NK-92 (cell line): ENCODE results near the gene TLE1.
"Not testable (repeated sequence)": the region's sequence is repeated elsewhere in the genome, so short reads cannot be mapped to it uniquely, and the experiment has no call there.

Experiments
- DNase-seq: peaks from one replicate; lab custom pipeline; 2025; ENCODE audit not compliant: unreplicated experiment; lab: John Stamatoyannopoulos, UW

TLE1 gene

GRCh38 chr9:81601639-81602623 lies 87.4 kb downstream of the TLE1 start:
- no peak for DNase-seq

GRCh38 chr9:81600631-81601030 lies 88.7 kb downstream of the TLE1 start:
- DNase-seq = no peak

- no peak for DNase-seq
Measured at GRCh38 chr9:81599837-81600236, 89.5 kb downstream of the TLE1 start.

GRCh38 chr9:81598811-81599210 lies 90.5 kb downstream of the TLE1 start:
- no peak for DNase-seq

- no peak for DNase-seq
Measured at GRCh38 chr9:81598123-81598497, 91.2 kb downstream of the TLE1 start.

- no peak for DNase-seq
Measured at GRCh38 chr9:81597419-81598122, 91.8 kb downstream of the TLE1 start.

- no peak for DNase-seq
Measured at GRCh38 chr9:81596679-81597418, 92.5 kb downstream of the TLE1 start.

- DNase-seq = no peak
Measured at GRCh38 chr9:81595887-81596543, 93.3 kb downstream of the TLE1 start.

- not testable (repeated sequence) for DNase-seq
Measured at GRCh38 chr9:81595293-81595692, 94.1 kb downstream of the TLE1 start.

GRCh38 chr9:81594415-81594814 lies 94.9 kb downstream of the TLE1 start:
- no peak for DNase-seq

- DNase-seq = no peak
Measured at GRCh38 chr9:81592887-81593266, 96.5 kb downstream of the TLE1 start.

GRCh38 chr9:81591791-81592190 lies 97.6 kb downstream of the TLE1 start:
- DNase-seq = no peak

GRCh38 chr9:81590688-81591087 lies 98.7 kb downstream of the TLE1 start:
- no peak for DNase-seq

GRCh38 chr9:81589819-81590218 lies 99.5 kb downstream of the TLE1 start:
- no peak for DNase-seq

GRCh38 chr9:81589392-81589791 lies 100.0 kb downstream of the TLE1 start:
- DNase-seq = no peak

GRCh38 chr9:81588148-81588871 lies 101.0 kb downstream of the TLE1 start:
- no peak for DNase-seq

- no peak for DNase-seq
Measured at GRCh38 chr9:81586786-81587185, 102.6 kb downstream of the TLE1 start.

GRCh38 chr9:81585191-81585763 lies 104.1 kb downstream of the TLE1 start:
- DNase-seq = no peak

- DNase-seq = no peak
Measured at GRCh38 chr9:81584099-81584498, 105.2 kb downstream of the TLE1 start.

- DNase-seq = no peak
Measured at GRCh38 chr9:81581986-81582385, 107.4 kb downstream of the TLE1 start.
